A549 (cell line): Measurements from ENCODE around the gene MT1F. TPM values are rescaled to one million over a fixed set of nuclear protein-coding genes. Genes with fewer than 3 reads are reported as not detected.

Experiments used
- ATAC-seq, 2 experiments: fragments of 200-7000 bp in 1 of 2; fragments of >200 bp in 1 of 2; cut with Nextera tagmentation in 1 of 2; cut with Tn5 transposase in 1 of 2; 3 replicates each; pipeline versions ENCODE4 v1.8.0 to v1.9.1; 2018 to 2020; ENCODE audit warnings: mild to moderate bottlenecking in 1 of 2, moderate library complexity in 1 of 2
- CTCF ChIA-PET: fragments of 300-600 bp; sonication (Branson Sonifier 250); formaldehyde crosslinking; extraction: SDS; loops from one replicate; lab custom pipeline; 2021; ENCODE audit warnings: antibody characterized with exemption, inconsistent platforms; lab: Yijun Ruan, JAX
- POLR2A ChIA-PET: fragments of 350-600 bp; formaldehyde crosslinking; extraction: SDS; loops from one replicate; lab custom pipeline; 2021; ENCODE audit warnings: antibody characterized with exemption, inconsistent platforms; lab: Yijun Ruan, JAX
- DNase-seq, 2 experiments: peaks; one replicate each; pipeline versions ENCODE4 v3.0.0 to v3.0.0-alpha.2; 2011 to 2016; ENCODE audit warnings: low read depth in 1 of 2, low spot score in 1 of 2
- FAIRE-seq: peaks from 2 replicates; lab custom pipeline; 2011; peaks lifted over from hg19 to GRCh38; lab: Jason Lieb, UNC
- H3K27ac ChIP-seq, 2 experiments: fragments of >200 bp; sonication (Bioruptor Twin); formaldehyde crosslinking; 3 replicates each; pipeline ENCODE4 v1.5.1; 2016 to 2017
- H3K4me1 ChIP-seq: fragments of >200 bp; sonication (Bioruptor Twin); formaldehyde crosslinking; 3 replicates; pipeline ENCODE4 v1.6.1; 2016
- H3K4me2 ChIP-seq: fragments of >200 bp; sonication (Bioruptor Twin); formaldehyde crosslinking; 3 replicates; pipeline ENCODE4 v1.6.1; 2016
- H3K4me3 ChIP-seq: fragments of >200 bp; sonication (Bioruptor Twin); formaldehyde crosslinking; 3 replicates; pipeline ENCODE4 v1.5.1; 2016
- H3K9me3 ChIP-seq: fragments of >200 bp; sonication (Bioruptor Twin); formaldehyde crosslinking; 3 replicates; pipeline ENCODE4 v1.6.1; 2016
- BHLHE40 ChIP-seq: IDR thresholded peaks from 2 replicates; pipeline ENCODE4 v1.6.1; 2012; ENCODE audit warnings: low read depth, low read length, inconsistent platforms
- EHF ChIP-seq: fragments of 250-450 bp; sonication (Bioruptor Pico); IDR thresholded peaks from 2 replicates; pipeline ENCODE4 v1.5.0; 2020; ENCODE audit warnings: mild to moderate bottlenecking
- EHMT2 ChIP-seq: fragments of 200-600 bp; sonication (generic); IDR thresholded peaks from 2 replicates; pipeline ENCODE4 v1.6.1; 2016; ENCODE audit warnings: antibody characterized with exemption, low read depth, mild to moderate bottlenecking, moderate library complexity
- ESRRA ChIP-seq: fragments of 150-350 bp; IDR thresholded peaks from 2 replicates; pipeline ENCODE4 v1.6.1; 2014; ENCODE audit warnings: mild to moderate bottlenecking, low read length, borderline replicate concordance
- GATA3 ChIP-seq: IDR thresholded peaks from 2 replicates; pipeline ENCODE4 v1.6.1; 2012; ENCODE audit warnings: borderline replicate concordance
- HDAC2 ChIP-seq: fragments of 200-600 bp; sonication (generic); IDR thresholded peaks from 2 replicates; pipeline ENCODE4 v1.6.1; 2016
- HEYL ChIP-seq: fragments of 250-450 bp; sonication (Bioruptor Pico); IDR thresholded peaks from 2 replicates; pipeline ENCODE4 v1.8.0; 2021; ENCODE audit warnings: mild to moderate bottlenecking, moderate library complexity
- HOXA7 ChIP-seq: fragments of 250-450 bp; sonication (Bioruptor Pico); IDR thresholded peaks from 2 replicates; pipeline ENCODE4 v1.5.0; 2020; ENCODE audit warnings: mild to moderate bottlenecking, moderate library complexity
- HOXB5 ChIP-seq: fragments of 250-450 bp; sonication (Bioruptor Pico); IDR thresholded peaks from 2 replicates; pipeline ENCODE4 v1.5.0; 2020; ENCODE audit warnings: mild to moderate bottlenecking, moderate library complexity
- KDM1A ChIP-seq: fragments of 200-600 bp; sonication (generic); IDR thresholded peaks from 2 replicates; pipeline ENCODE4 v1.6.1; 2016; ENCODE audit warnings: low read depth, mild to moderate bottlenecking
- KDM5A ChIP-seq: fragments of 200-600 bp; sonication (generic); IDR thresholded peaks from 2 replicates; pipeline ENCODE4 v1.6.1; 2016; ENCODE audit warnings: antibody characterized with exemption, mild to moderate bottlenecking
- MAFK ChIP-seq: fragments of 450-650 bp; IDR thresholded peaks from 2 replicates; pipeline ENCODE4 v1.6.1; 2014; ENCODE audit not compliant: partially characterized antibody
- POLR2A ChIP-seq: IDR thresholded peaks from 2 replicates; pipeline ENCODE4 v1.6.1; 2012; ENCODE audit warnings: mild to moderate bottlenecking, low read length
- RAD21 ChIP-seq, 2 experiments: fragments of >200 bp in 1 of 2; sonication (Bioruptor Twin) in 1 of 2; formaldehyde crosslinking in 1 of 2; IDR thresholded peaks in 1 of 2; conservative IDR thresholded peaks in 1 of 2; 2 replicates in 1 of 2; 3 replicates in 1 of 2; pipeline ENCODE4 v1.6.1; 2012 to 2018; ENCODE audit warnings: inconsistent platforms in 1 of 2
- RCOR1 ChIP-seq: fragments of 150-350 bp; IDR thresholded peaks from 2 replicates; pipeline ENCODE4 v1.6.1; 2014; ENCODE audit warnings: antibody characterized with exemption, low read length, low read depth
- RFX5 ChIP-seq: fragments of 450-650 bp; IDR thresholded peaks from 2 replicates; pipeline ENCODE4 v1.7.1; 2014; ENCODE audit warnings: antibody characterized with exemption, mild to moderate bottlenecking, moderate library complexity
- ZC3H11A ChIP-seq: fragments of 450-650 bp; IDR thresholded peaks from 2 replicates; pipeline ENCODE4 v1.6.1; 2014; ENCODE audit warnings: antibody characterized with exemption, mild to moderate bottlenecking
- ZNF302 ChIP-seq: fragments of 250-450 bp; sonication (Bioruptor Pico); IDR thresholded peaks from 2 replicates; pipeline ENCODE4 v1.9.0; 2021; ENCODE audit warnings: inconsistent platforms, mild to moderate bottlenecking, moderate library complexity
- WGBS: methylation state at CpG from one replicate; pipeline ENCODE4 v1.1.6; 2017; ENCODE audit errors: missing lambda C conversion rate; 5-methylcytosine and 5-hydroxymethylcytosine counted together
- polyA plus RNA-seq, 4 experiments: library from polyadenylated mRNA; depleted of rRNA in 3 of 4; stranded (reverse); fragments of >200 nt; fragmentation: RNase III in 1 of 4; extraction: RNeasy Plus Mini Kit Qiagen cat#74134 plus additional on column Dnase treatment in 1 of 4; gene quantifications; 2 replicates in 3 of 4; 3 replicates in 1 of 4; pipeline ENCODE4 v1.2.3, GENCODE V29; 2011 to 2017
- TF ChIP-seq, protein P1 (sequence below): fragments of >200 bp; sonication (Bioruptor Twin); formaldehyde crosslinking; IDR thresholded peaks from 3 replicates; pipeline ENCODE4 v1.5.1; 2016
- TF ChIP-seq, protein P2 (sequence below): IDR thresholded peaks from 2 replicates; pipeline ENCODE4 v1.6.1; 2012
- TF ChIP-seq, protein P3 (sequence below): IDR thresholded peaks from 2 replicates; pipeline ENCODE4 v1.6.1; 2012

The MT1F gene
- polyA plus RNA-seq, 2 of the 4 experiments (the other 2 are of a cell fraction), result 4.1 to 11.3 TPM

DNA sequence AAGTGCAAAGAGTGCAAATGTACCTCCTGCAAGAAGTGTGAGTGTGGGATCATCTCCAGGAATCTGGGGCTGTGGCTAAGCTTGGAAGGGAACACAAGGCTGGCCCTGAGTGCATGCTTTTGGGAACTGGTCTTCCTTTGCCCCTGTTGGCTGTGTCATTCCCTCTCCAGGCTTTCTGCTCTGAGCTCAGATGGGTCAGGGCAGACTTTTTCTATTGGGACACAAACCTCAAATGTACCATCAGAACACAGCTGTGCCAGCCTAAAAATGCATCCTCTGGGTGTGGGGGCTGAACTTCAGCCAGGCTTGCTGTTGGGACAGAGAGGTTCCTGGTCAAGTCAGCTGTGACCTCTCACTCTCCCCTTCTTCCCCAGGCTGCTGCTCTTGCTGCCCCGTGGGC is 5.2 kb upstream of the MT1F start (continued):
- no peak for TF ChIP-seq HOXB5 (CRISPR knock-in tag)

DNA sequence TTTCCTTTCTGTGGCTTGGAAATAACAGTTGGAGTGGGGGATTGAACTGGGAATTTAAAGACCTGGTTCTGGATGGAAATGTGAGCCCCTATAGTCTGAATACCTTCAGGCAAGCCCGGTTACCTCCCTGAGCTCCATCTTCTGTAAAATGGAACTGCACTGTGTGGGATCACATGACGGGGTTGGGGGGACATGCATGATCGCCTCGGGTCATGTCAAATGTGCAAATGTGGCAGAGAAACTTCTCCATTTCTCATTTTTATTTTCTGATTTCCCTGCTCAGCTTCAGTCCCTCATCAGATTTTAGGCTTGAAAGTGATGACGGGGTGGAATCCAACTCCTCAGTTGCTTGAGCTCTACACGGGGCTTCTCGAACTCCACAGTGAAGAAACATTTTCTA is 4.5 kb upstream of the MT1F start:
- Histone ChIP-seq H3K27ac (no peak overlapping the region), H3K4me2 (no peak overlapping the region), H3K4me1 (peaks cover 14% of the 10 kb centered on the region; the same call in 2 of the 3 replicates), H3K4me3 (no peak overlapping the region)
- FAIRE-seq, result no peak
- POLR2A ChIA-PET, result no interaction called here
- TF ChIP-seq, protein P1, sequence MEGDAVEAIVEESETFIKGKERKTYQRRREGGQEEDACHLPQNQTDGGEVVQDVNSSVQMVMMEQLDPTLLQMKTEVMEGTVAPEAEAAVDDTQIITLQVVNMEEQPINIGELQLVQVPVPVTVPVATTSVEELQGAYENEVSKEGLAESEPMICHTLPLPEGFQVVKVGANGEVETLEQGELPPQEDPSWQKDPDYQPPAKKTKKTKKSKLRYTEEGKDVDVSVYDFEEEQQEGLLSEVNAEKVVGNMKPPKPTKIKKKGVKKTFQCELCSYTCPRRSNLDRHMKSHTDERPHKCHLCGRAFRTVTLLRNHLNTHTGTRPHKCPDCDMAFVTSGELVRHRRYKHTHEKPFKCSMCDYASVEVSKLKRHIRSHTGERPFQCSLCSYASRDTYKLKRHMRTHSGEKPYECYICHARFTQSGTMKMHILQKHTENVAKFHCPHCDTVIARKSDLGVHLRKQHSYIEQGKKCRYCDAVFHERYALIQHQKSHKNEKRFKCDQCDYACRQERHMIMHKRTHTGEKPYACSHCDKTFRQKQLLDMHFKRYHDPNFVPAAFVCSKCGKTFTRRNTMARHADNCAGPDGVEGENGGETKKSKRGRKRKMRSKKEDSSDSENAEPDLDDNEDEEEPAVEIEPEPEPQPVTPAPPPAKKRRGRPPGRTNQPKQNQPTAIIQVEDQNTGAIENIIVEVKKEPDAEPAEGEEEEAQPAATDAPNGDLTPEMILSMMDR, result no peak
- TF ChIP-seq GATA3 (no peak), EHF (CRISPR knock-in tag) (no peak), ZNF302 (CRISPR knock-in tag) (no peak), RAD21 (conservative IDR thresholded peaks at IDR 0.05 in 1 of 2, IDR thresholded peaks at IDR 0.05 in 1 of 2) (no peak), KDM5A (no peak), ESRRA (no peak), RCOR1 (no peak), KDM1A (no peak), HDAC2 (no peak)
- TF ChIP-seq, protein P2, sequence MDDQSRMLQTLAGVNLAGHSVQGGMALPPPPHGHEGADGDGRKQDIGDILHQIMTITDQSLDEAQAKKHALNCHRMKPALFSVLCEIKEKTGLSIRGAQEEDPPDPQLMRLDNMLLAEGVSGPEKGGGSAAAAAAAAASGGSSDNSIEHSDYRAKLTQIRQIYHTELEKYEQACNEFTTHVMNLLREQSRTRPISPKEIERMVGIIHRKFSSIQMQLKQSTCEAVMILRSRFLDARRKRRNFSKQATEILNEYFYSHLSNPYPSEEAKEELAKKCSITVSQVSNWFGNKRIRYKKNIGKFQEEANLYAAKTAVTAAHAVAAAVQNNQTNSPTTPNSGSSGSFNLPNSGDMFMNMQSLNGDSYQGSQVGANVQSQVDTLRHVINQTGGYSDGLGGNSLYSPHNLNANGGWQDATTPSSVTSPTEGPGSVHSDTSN, result no peak
- TF ChIP-seq, protein P3, sequence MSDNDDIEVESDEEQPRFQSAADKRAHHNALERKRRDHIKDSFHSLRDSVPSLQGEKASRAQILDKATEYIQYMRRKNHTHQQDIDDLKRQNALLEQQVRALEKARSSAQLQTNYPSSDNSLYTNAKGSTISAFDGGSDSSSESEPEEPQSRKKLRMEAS, result no peak
- TF ChIP-seq, all 56 proteins: peak for 0
- DNase-seq (no peak), ATAC-seq (no peak)
- 91% methylated on average over 7 of the region's 7 CpGs for WGBS
- H3K9me3 ChIP-seq, result no peaks in the 10 kb centered on the region
- CTCF ChIA-PET, result interaction anchor here (1.3 to 25.6 kb wide), 3 partner anchors 10 to 44 kb away, joined by 5 to 340 read pairs (median 15); partner anchors contain the start of gene MT2A

DNA sequence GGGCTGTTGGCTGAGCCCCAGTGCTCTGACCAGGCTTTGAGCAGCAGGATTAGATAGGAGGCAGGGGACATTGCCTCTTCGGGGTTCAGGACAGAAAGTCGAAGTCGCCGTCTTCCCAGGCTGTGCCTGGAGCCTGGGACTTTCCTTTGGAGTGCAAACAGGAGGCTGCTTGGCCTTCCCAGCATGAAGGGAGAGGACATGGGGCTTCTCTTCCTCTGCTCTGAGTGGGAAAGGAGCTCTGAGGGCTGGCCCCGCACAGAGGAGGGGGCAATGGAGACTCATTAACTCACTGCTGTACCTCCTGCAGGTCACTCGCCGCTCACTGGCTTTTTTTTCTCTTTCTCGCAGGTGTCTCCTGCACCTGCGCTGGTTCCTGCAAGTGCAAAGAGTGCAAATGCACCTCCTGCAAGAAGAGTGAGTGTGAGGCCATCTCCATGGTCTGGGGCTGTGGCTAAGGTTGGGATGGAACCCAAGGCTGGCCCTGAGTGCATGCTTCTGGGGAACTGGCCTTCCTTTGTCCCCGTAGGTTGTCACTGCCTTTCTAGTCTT is 642 bp downstream of the MT1F start:
- FAIRE-seq, result no peak
- H3K4me3 ChIP-seq, result peak overlapping the region; percentile 56; the same call in 2 of the 3 replicates
- H3K27ac ChIP-seq, result peak overlapping the region; percentile 75 to 83; a peak in 5 of 6 replicates
- TF ChIP-seq RFX5, result no peak
- no peak for TF ChIP-seq EHMT2
- TF ChIP-seq HDAC2, result no peak
- no peak for TF ChIP-seq HEYL (CRISPR knock-in tag)
- TF ChIP-seq BHLHE40, result no peak
- no peak for TF ChIP-seq POLR2A
- TF ChIP-seq RAD21 (conservative IDR thresholded peaks at IDR 0.05 in 1 of 2, IDR thresholded peaks at IDR 0.05 in 1 of 2), result no peak
- no peak for TF ChIP-seq MAFK
- TF ChIP-seq EHF (CRISPR knock-in tag), result no peak
- TF ChIP-seq HOXA7 (CRISPR knock-in tag), result no peak
- TF ChIP-seq, protein P2, result no peak
- TF ChIP-seq ZC3H11A, result no peak
- no peak for DNase-seq
- 88% methylated on average over 10 of the region's 10 CpGs for WGBS
- ChIA-PET CTCF (interaction anchor here (0.8 to 25.6 kb wide), 5 partner anchors 14 to 145 kb away, joined by 3 to 340 read pairs (median 4); partner anchors contain the start of gene MT2A), POLR2A (interaction anchor here (0.6 to 1.2 kb wide), 6 partner anchors 15 to 249 kb away, joined by 3 to 16 read pairs (median 4); partner anchors contain the start of genes MT1X and MT2A)
- peak overlapping the region; percentile 87 for H3K4me2 ChIP-seq
- H3K4me1 ChIP-seq, result peaks cover 6% of the 10 kb centered on the region; the same call in 2 of the 3 replicates
- no peaks in the 10 kb centered on the region for H3K9me3 ChIP-seq
- ATAC-seq, result no peak
